Measurements from ENCODE around the gene ATP9B. TPM values are rescaled to one million over a fixed set of nuclear protein-coding genes. Genes with fewer than 3 reads are reported as not detected.

Gene ATP9B, protein sequence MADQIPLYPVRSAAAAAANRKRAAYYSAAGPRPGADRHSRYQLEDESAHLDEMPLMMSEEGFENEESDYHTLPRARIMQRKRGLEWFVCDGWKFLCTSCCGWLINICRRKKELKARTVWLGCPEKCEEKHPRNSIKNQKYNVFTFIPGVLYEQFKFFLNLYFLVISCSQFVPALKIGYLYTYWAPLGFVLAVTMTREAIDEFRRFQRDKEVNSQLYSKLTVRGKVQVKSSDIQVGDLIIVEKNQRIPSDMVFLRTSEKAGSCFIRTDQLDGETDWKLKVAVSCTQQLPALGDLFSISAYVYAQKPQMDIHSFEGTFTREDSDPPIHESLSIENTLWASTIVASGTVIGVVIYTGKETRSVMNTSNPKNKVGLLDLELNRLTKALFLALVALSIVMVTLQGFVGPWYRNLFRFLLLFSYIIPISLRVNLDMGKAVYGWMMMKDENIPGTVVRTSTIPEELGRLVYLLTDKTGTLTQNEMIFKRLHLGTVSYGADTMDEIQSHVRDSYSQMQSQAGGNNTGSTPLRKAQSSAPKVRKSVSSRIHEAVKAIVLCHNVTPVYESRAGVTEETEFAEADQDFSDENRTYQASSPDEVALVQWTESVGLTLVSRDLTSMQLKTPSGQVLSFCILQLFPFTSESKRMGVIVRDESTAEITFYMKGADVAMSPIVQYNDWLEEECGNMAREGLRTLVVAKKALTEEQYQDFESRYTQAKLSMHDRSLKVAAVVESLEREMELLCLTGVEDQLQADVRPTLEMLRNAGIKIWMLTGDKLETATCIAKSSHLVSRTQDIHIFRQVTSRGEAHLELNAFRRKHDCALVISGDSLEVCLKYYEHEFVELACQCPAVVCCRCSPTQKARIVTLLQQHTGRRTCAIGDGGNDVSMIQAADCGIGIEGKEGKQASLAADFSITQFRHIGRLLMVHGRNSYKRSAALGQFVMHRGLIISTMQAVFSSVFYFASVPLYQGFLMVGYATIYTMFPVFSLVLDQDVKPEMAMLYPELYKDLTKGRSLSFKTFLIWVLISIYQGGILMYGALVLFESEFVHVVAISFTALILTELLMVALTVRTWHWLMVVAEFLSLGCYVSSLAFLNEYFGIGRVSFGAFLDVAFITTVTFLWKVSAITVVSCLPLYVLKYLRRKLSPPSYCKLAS
- 24.1 and 39.7 TPM in 2 replicates for total RNA-seq

DNA sequence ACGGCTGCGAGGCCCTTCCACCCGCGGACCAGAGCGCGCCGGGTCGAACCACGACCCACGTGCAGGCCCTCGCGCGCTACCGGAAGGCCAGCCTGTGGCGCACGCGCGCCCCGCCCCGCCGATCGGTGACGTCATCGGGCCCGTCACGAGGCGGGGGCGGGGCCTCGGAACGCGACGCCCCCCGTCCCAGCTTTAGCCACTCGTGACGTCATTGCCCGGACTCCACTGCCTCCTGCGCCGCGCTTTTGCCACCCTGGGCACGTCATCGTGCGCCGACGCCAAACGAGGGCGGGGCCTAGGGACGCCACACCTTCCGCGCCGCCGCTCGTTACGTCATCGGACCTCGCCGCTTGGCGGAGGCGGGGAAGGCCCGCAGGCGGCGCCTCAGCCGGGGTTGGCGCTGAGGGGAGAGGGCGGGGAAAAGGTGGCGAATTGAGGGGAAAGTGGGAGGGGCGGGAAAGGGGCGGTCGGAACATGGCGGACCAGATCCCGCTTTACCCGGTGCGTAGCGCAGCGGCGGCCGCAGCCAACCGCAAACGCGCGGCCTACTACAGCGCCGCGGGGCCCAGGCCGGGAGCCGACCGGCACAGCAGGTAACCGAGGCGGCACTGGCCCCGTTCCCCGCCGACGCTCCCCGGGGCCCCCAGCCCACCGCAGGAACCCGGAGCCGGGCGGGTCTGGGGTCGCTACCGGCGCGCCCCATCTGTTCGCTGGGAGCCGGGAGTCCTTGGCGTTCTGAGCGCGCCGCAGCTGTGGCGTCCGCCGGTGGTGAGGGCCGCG lies at the start of gene ATP9B:
Gene ATP9B, plus strand, starts transcription at position 458 of the 780 bp plus-strand sequence. Its CDS starts 17 bp downstream, at position 475.
- DNase-seq (ENCODE audit: low read depth) = peak; percentile 84

DNA sequence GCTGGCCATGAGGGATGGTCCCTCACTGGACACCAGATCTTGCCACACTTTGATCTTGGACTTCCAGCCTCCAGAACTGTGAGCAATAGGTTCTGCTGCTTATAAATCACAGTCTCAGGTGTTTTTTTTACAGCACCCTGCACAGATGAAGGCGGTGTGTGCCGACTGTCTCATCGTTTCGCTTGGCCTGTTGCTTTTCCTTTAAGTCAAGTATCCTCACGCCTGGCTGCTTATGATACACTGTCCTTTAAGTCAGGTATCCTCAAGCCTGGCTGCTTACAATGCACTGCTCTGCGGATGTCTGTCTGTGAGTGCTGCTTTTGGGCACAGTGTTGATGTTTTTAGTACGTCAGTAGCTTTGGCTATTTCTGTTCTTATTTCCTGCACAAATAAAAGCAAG lies 49.3 kb upstream of the ATP9B start:
- DNase-seq (ENCODE audit: low read depth) = no peak

DNA sequence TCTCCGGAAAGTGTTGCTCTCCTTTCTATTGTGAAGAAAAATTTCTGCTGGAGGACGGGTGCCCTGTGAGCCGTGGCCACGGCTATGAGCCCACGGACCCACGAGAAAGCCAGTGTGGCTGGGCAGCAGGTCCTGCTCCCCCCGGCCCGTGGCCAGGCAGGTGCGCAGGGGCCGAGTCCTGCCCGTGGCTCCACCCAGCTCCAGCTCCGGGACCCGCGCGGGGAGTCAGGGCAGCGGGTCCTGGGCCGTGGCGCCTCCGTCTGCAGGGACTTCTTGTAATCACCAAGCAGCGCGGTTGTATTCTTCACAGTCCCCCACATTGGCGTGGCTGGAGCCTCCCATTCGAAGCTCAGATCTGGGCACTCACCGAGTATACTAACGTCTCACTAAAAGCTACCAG lies 46.6 kb upstream of the ATP9B start:
- DNase-seq (ENCODE audit: low read depth) = no peak

GRCh38 chr18:79026491-79026890 lies 42.7 kb upstream of the ATP9B start:
- no peak for DNase-seq (ENCODE audit: low read depth)

GRCh38 chr18:79030680-79031079 lies 38.5 kb upstream of the ATP9B start:
- no peak for DNase-seq (ENCODE audit: low read depth)

- no peak for DNase-seq (ENCODE audit: low read depth)
Observed at GRCh38 chr18:79042276-79042675, 26.9 kb upstream of the ATP9B start.

- DNase-seq (ENCODE audit: low read depth) = no peak
Observed at GRCh38 chr18:79043288-79043687, 25.9 kb upstream of the ATP9B start.

- no peak for DNase-seq (ENCODE audit: low read depth)
Observed at GRCh38 chr18:79046522-79046921, 22.7 kb upstream of the ATP9B start.

- no peak for DNase-seq (ENCODE audit: low read depth)
Observed at GRCh38 chr18:79047556-79048244, 21.5 kb upstream of the ATP9B start.

- DNase-seq (ENCODE audit: low read depth) = no peak
Observed at GRCh38 chr18:79048245-79048632, 21.0 kb upstream of the ATP9B start.

GRCh38 chr18:79049506-79049905 lies 19.7 kb upstream of the ATP9B start:
- no peak for DNase-seq (ENCODE audit: low read depth)

GRCh38 chr18:79050005-79050404 lies 19.2 kb upstream of the ATP9B start:
- no peak for DNase-seq (ENCODE audit: low read depth)

DNA sequence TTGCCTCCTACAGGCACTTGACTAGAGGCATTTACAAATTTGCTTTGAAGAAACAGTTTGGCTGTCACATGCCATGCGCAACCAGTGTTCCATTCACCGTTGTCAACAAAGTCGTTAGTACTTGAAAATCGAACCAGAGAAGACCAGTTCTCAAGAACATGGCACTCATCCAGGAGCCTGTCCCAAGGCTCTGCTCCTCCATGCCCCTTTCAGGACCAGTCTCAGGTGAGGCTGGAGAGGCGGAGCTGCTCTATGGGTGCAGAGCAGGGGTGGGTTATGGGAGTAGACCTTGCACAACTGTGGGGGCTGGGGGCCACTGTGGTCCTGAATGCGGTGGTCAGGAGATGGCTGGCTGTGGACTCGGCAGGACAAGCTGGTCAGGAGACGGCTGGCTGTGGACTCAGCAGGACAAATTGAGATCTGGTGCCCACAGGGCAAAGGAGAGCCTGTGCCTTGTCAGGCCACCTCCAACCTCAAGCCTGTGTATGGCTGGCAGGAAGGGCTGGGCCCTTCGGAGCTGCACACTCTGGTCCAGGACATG lies 12.3 kb upstream of the ATP9B start:
- peak; percentile 13 for DNase-seq (ENCODE audit: low read depth)

GRCh38 chr18:79058007-79058406 lies 11.2 kb upstream of the ATP9B start:
- DNase-seq (ENCODE audit: low read depth) = no peak

DNA sequence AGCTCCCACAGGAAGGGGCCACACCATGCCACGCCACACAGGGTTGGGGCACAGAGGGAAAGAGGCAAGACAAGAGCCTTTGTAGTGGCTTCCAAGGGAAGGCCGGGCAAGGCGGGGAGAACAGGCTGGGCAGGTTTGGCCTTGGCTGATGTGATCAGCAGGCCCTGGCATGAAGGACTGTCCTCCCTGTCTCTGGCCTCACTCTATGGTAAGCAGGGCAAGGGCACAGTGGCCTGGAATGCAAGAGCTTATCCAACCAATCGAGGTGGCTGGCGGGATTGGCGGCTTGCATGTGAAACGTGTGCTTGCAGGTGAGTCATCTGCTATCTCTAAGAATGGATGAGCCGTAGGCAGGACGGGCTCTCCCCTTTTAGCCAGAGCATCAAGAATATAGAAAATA lies 6.4 kb upstream of the ATP9B start:
- no peak for DNase-seq (ENCODE audit: low read depth)

DNA sequence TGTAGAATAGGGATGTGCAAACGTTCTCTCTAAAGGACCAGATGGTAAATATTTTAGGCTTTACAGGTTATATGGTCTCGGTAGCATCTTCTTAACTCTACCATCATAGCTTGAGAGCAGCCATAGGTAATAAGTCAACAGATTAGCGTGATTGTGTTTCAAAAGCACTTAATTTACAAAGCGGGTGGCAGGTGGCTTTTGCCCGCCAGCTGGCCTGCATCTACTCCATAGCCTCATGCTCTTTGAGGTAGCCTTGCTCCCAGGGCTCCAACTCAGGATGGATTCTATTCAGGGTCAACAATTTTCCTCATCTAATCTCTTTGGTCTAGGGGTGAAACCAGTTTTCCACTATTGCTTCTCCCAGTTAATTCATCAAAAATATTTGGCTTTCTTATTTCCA lies 5.0 kb upstream of the ATP9B start:
- no peak for DNase-seq (ENCODE audit: low read depth)

GRCh38 chr18:79065802-79066201 lies 3.4 kb upstream of the ATP9B start:
- no peak for DNase-seq (ENCODE audit: low read depth)

GRCh38 chr18:79067611-79068010 lies 1.6 kb upstream of the ATP9B start:
- DNase-seq (ENCODE audit: low read depth) = no peak

DNA sequence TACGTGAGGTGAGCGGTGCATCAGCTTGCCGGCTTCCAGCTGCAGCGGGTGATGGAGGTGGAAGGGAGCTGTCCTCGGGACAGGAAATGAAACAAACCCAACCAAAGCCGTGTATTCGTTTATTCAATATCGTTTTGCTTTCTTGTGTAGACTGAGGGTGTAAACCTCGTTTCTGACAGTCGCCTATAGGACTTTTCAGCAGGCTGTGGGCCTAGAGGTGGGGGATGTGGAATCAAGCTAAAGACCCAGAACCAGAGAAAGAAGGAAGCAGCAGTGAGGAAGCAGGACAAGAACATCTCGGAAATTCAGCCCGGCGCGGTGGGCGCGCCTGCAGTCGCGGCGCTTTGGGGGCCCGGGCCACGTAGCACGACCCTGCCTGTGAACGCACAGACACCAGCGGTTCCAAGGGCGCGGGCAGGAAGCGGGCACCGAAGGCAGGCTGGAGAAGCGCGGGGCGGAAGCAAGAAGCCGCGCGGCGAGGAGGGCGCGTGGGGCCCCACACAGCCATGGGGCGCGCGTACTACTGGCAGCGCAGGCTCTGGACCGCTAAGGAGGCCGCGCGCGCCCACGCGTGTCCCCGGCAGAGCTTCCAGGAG lies 755 bp upstream of the ATP9B start:
- DNase-seq (ENCODE audit: low read depth) = no peak

- no peak for DNase-seq (ENCODE audit: low read depth)
Observed at GRCh38 chr18:79069717-79070151, 540 bp downstream of the ATP9B start.
